GM10266 (cell line): ENCODE measurements around the gene SEC16B.

Experiments
- DNase-seq: peaks from one replicate; pipeline ENCODE4 v3.0.0; 2012; ENCODE audit errors: extremely low spot score
- CTCF ChIP-seq: IDR thresholded peaks from 2 replicates; pipeline ENCODE4 v1.5.1; 2012; ENCODE audit warnings: mild to moderate bottlenecking, low read depth; ENCODE audit not compliant: control insufficient read depth, insufficient read depth; ENCODE audit errors: missing control alignments

SEC16B gene

DNA sequence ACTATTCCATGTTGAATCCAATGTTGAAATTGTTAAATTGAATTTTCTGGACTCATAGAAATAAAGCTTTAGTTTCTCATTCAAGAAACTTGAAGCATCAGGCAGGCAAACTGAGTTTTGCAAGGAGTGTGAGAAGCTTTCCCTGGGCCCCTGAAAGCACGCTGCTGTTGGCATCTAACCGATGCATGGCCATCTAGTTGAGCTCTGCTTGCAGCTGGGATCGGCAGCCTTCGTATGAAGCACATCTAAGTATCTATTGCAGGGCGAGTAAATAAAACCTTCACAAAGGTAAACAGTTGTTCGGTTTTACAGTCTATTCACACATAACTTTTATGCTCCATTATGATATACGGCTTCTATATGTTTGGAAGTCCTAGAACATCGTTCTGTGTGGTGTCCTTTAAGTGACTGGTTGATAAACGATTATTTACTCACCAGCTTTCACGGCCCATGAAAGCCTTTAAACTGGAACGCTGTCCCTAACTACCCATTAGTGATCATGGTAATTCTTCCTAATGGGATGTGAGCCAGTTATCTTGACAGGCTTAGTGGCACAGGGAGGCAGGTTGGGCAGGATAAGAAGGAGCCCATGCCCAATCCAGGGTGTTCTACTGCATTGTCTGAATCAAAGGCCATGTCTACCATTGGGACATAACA, 71.7 kb downstream of the SEC16B start:
- DNase-seq = no peak
- no peak for TF ChIP-seq CTCF

- TF ChIP-seq CTCF = no peak
- no peak for DNase-seq
Observed at GRCh38 chr1:177897281-177897997, 72.4 kb downstream of the SEC16B start.
